Endothelial cell of umbilical vein (primary cell): ENCODE measurements around the gene MLIP. TPM values are rescaled to one million over a fixed set of nuclear protein-coding genes. Genes with fewer than 3 reads are reported as not detected.

Experiments used
- BruUV-seq: library from RNA; stranded (reverse); fragments of 400-500 nt; replicated peaks from 2 replicates; lab custom pipeline; 2021; lab: Mats Ljungman, UMichigan
- CTCF ChIA-PET: fragments of 300-600, 350-600 bp; sonication (Branson Sonifier 250); formaldehyde crosslinking; loops from one replicate; lab custom pipeline; 2021; ENCODE audit warnings: antibody characterized with exemption, inconsistent platforms; lab: Charles Lee
- POLR2A ChIA-PET: fragments of 300-600, 350-600 bp; sonication (Branson Sonifier 250); formaldehyde crosslinking; loops from one replicate; lab custom pipeline; 2021; ENCODE audit warnings: antibody characterized with exemption, inconsistent platforms; lab: Charles Lee
- DNase-seq: peaks from one replicate; pipeline ENCODE4 v3.0.0-alpha.2; 2011; ENCODE audit warnings: low read depth, low spot score
- FAIRE-seq: peaks from 2 replicates; lab custom pipeline; 2011; peaks lifted over from hg19 to GRCh38; lab: Jason Lieb, UNC
- H2AFZ ChIP-seq: 2 replicates; pipeline ENCODE4 v1.6.0; 2012; ENCODE audit warnings: low read depth, low read length, control low read depth, inconsistent platforms
- H3K27ac ChIP-seq: 2 replicates; pipeline ENCODE4 v1.5.1; 2011; ENCODE audit warnings: low read depth, mild to moderate bottlenecking, control low read depth, low read length, moderate library complexity; ENCODE audit not compliant: insufficient read depth
- H3K27me3 ChIP-seq, 2 experiments: 2 replicates each; pipeline versions ENCODE4 v1.6.0 to v1.6.1; 2011; ENCODE audit warnings: low read length in 2 of 2, mixed read lengths in 1 of 2; ENCODE audit not compliant: control insufficient read depth in 2 of 2, insufficient read depth in 2 of 2
- H3K36me3 ChIP-seq, 2 experiments: 2 replicates in 1 of 2; 3 replicates in 1 of 2; pipeline ENCODE4 v1.5.1; 2011; ENCODE audit warnings: low read length in 2 of 2, mild to moderate bottlenecking in 1 of 2, moderate library complexity in 1 of 2; ENCODE audit not compliant: control insufficient read depth in 2 of 2, insufficient read depth in 2 of 2; ENCODE audit errors: extremely low read depth in 1 of 2
- H3K4me1 ChIP-seq: 3 replicates; pipeline ENCODE4 v1.5.1; 2011; ENCODE audit warnings: mild to moderate bottlenecking, low read length; ENCODE audit not compliant: control insufficient read depth, insufficient read depth; ENCODE audit errors: extremely low read depth
- H3K4me2 ChIP-seq: 2 replicates; pipeline ENCODE4 v1.6.1; 2011; ENCODE audit warnings: low read length, control low read depth, mixed read lengths; ENCODE audit not compliant: insufficient read depth
- H3K4me3 ChIP-seq, 3 experiments: fragments of 200-600 bp in 1 of 3; sonication (generic), shearing (Covaris generic) in 1 of 3; replicated peaks in 1 of 3; 2 replicates each; pipeline ENCODE4 v1.5.1; 2011 to 2016; ENCODE audit warnings: control low read depth in 3 of 3, low read length in 3 of 3, mild to moderate bottlenecking in 2 of 3, inconsistent platforms in 1 of 3, low read depth in 1 of 3, moderate library complexity in 1 of 3; ENCODE audit not compliant: insufficient read depth in 1 of 3
- H3K79me2 ChIP-seq: 2 replicates; pipeline ENCODE4 v1.6.0; 2012; ENCODE audit warnings: low read length, inconsistent platforms; ENCODE audit not compliant: control insufficient read depth, insufficient read depth
- H3K9ac ChIP-seq: replicated peaks from 2 replicates; pipeline ENCODE3; 2011; ENCODE audit warnings: low read length, control low read depth; ENCODE audit not compliant: insufficient read depth; ENCODE audit errors: extremely low read depth
- H3K9me1 ChIP-seq: replicated peaks from 3 replicates; pipeline ENCODE4 v1.6.0; 2011; ENCODE audit warnings: mild to moderate bottlenecking, low read length; ENCODE audit not compliant: control insufficient read depth, insufficient read depth; ENCODE audit errors: extremely low read depth
- H3K9me3 ChIP-seq: replicated peaks from 2 replicates; pipeline ENCODE4 v1.5.1; 2012; ENCODE audit warnings: low read length, inconsistent platforms; ENCODE audit not compliant: control insufficient read depth, insufficient read depth
- H4K20me1 ChIP-seq: replicated peaks from 2 replicates; pipeline ENCODE3; 2011; ENCODE audit warnings: mild to moderate bottlenecking, low read length; ENCODE audit not compliant: control insufficient read depth, insufficient read depth; ENCODE audit errors: extremely low read depth
- FOS ChIP-seq: IDR thresholded peaks from 2 replicates; pipeline ENCODE4 v1.6.1; 2011; ENCODE audit warnings: mild to moderate bottlenecking, low read length, moderate library complexity, borderline replicate concordance; ENCODE audit not compliant: insufficient read depth
- GATA2 ChIP-seq: IDR thresholded peaks from 2 replicates; pipeline ENCODE4 v1.7.0; 2011; ENCODE audit warnings: low read depth, mild to moderate bottlenecking, moderate library complexity, mixed read lengths, low read length; ENCODE audit not compliant: insufficient read length, insufficient read depth
- MYC ChIP-seq: IDR thresholded peaks from one replicate; pipeline ENCODE4 v1.6.1; 2011; ENCODE audit warnings: mild to moderate bottlenecking, low read depth, low read length
- POLR2A ChIP-seq: IDR thresholded peaks from 2 replicates; pipeline ENCODE4 v1.6.1; 2012; ENCODE audit warnings: low read depth, mild to moderate bottlenecking, control low read depth, low read length
- POLR2AphosphoS5 ChIP-seq: IDR thresholded peaks from 2 replicates; pipeline ENCODE4 v1.6.1; 2012; ENCODE audit warnings: low read depth, mild to moderate bottlenecking, control low read depth, low read length, moderate library complexity; ENCODE audit not compliant: insufficient read depth
- dilution Hi-C: fragments of 300-500 bp; cut with MboI; formaldehyde crosslinking; loops from one replicate; pipeline ENCODE4 v1.15.0; 2019; ENCODE audit warnings: low sequenced_read_pairs; ENCODE audit not compliant: extremely low pct_ligation_motif_present
- intact Hi-C: fragments of 100-400 bp; cut with micrococcal nuclease; formaldehyde crosslinking; loops from one replicate; pipeline ENCODE4 v1.10.0; 2022
- polyA plus RNA-seq, 4 experiments: library from polyadenylated mRNA; depleted of rRNA in 3 of 4; stranded (reverse) in 3 of 4; unstranded in 1 of 4; fragments of >200 nt; gene quantifications; 2 replicates each; pipeline versions ENCODE4 v1.2.1 to v1.2.3, GENCODE V29; 2011 to 2012; ENCODE audit warnings: missing spikeins in 1 of 4
- total RNA-seq: library from RNA; stranded (reverse); gene quantifications from 2 replicates; pipeline ENCODE4 v1.2.3, GENCODE V29; 2021
- TF ChIP-seq, protein P1 (sequence below): IDR thresholded peaks from 2 replicates; pipeline ENCODE4 v1.6.1; 2011; ENCODE audit not compliant: insufficient read depth, insufficient read length
- TF ChIP-seq, protein P2 (sequence below), 2 donors: IDR thresholded peaks; 1 replicate in 1 of 2; 2 replicates in 1 of 2; pipeline ENCODE4 v1.5.1; 2011; ENCODE audit warnings: low read length in 2 of 2, mild to moderate bottlenecking in 2 of 2, moderate library complexity in 2 of 2, control low read depth in 1 of 2, inconsistent platforms in 1 of 2, low read depth in 1 of 2; ENCODE audit not compliant: insufficient read depth in 1 of 2; ENCODE audit errors: extremely low read depth in 1 of 2

MLIP gene
- total and polyA plus RNA-seq, 2 donors (not counting 3 experiments of a cell fraction or from before 2014, with no cell fraction given), result 4.1 to 11.6 TPM

DNA sequence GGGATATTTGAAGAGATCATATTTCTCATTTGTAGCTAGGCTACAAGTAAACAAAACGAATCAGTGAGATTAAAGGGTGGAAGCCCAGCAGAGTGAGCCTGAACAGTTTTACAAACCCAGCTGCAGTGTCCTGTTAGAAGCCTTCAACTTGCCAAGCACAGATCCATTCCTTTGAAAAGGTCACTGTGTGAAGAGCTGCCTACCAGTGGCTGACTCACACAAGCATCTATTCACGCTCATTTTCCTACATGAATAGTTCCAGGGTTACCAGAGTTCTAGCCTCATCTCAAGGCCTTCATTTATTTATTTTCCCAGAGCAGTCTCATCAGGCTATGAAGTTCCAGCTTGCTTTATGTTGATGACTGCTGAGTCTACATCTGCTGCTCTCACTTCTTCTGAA, 25.7 kb upstream of the MLIP start:
- Histone ChIP-seq H3K79me2 (no peaks in the 10 kb centered on the region), H2AFZ (no peak overlapping the region), H3K9me1 (no peaks in the 10 kb centered on the region), H3K27ac (no peak overlapping the region), H3K36me3 (no peaks in the 10 kb centered on the region), H3K4me1 (no peaks in the 10 kb centered on the region), H3K9ac (no peak overlapping the region), H3K4me3 (no peak overlapping the region), H4K20me1 (no peaks in the 10 kb centered on the region), H3K9me3 (no peaks in the 10 kb centered on the region), H3K27me3 (no peaks in the 10 kb centered on the region), H3K4me2 (no peak overlapping the region)
- POLR2A ChIA-PET, result no interaction called here
- intact Hi-C loops (no loop called here), dilution Hi-C loops (no loop called here)
- CTCF ChIA-PET, result no interaction called here
- DNase-seq, result no peak
- FAIRE-seq, result no peak
- BruUV-seq, result no TSS peak
- TF ChIP-seq FOS (no peak), POLR2A (no peak), POLR2AphosphoS5 (no peak), GATA2 (no peak)
- TF ChIP-seq, protein P1, sequence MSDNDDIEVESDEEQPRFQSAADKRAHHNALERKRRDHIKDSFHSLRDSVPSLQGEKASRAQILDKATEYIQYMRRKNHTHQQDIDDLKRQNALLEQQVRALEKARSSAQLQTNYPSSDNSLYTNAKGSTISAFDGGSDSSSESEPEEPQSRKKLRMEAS, result no peak
- TF ChIP-seq, protein P2, sequence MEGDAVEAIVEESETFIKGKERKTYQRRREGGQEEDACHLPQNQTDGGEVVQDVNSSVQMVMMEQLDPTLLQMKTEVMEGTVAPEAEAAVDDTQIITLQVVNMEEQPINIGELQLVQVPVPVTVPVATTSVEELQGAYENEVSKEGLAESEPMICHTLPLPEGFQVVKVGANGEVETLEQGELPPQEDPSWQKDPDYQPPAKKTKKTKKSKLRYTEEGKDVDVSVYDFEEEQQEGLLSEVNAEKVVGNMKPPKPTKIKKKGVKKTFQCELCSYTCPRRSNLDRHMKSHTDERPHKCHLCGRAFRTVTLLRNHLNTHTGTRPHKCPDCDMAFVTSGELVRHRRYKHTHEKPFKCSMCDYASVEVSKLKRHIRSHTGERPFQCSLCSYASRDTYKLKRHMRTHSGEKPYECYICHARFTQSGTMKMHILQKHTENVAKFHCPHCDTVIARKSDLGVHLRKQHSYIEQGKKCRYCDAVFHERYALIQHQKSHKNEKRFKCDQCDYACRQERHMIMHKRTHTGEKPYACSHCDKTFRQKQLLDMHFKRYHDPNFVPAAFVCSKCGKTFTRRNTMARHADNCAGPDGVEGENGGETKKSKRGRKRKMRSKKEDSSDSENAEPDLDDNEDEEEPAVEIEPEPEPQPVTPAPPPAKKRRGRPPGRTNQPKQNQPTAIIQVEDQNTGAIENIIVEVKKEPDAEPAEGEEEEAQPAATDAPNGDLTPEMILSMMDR (IDR thresholded peaks at IDR 0.05; ENCODE audit: extremely low read depth in 1 of 2, insufficient read depth in 1 of 2, low read depth in 1 of 2, low read length in 2 of 2), result no peak

DNA sequence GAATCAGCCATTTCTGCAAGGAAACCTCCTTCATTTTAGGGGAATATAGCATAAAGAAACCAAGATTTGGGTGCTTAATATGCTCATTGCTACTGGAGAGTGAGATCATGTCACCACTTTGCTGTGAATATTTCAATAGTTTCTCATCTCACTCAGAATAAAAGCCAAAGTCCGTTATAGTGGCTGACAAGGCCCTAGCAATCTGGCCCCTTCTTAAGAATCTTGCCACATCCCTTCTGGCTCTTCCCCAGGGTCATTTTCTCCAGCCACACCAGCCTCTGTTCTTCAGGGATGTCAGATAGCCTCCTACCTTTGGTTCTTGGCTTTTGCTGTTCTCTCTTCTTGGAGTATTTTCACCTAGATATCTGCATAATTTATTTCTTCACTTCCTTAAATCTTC, 24.8 kb upstream of the MLIP start:
- no peaks in the 10 kb centered on the region for H3K27me3 ChIP-seq
- TF ChIP-seq, protein P1, result no peak
- TF ChIP-seq MYC (no peak), POLR2AphosphoS5 (no peak)
- H3K27ac ChIP-seq, result no peak overlapping the region
- H3K36me3 ChIP-seq, result no peaks in the 10 kb centered on the region
- ChIA-PET POLR2A (no interaction called here), CTCF (no interaction called here)
- H3K4me2 ChIP-seq, result no peak overlapping the region
- H3K9me3 ChIP-seq, result no peaks in the 10 kb centered on the region
- H3K4me1 ChIP-seq, result no peaks in the 10 kb centered on the region
- H3K79me2 ChIP-seq, result no peaks in the 10 kb centered on the region
- intact Hi-C loops (no loop called here), dilution Hi-C loops (no loop called here)
- H3K9ac ChIP-seq, result no peak overlapping the region
- no TSS peak for BruUV-seq
- DNase-seq (no peak), FAIRE-seq (no peak)
- no peaks in the 10 kb centered on the region for H3K9me1 ChIP-seq
- no peaks in the 10 kb centered on the region for H4K20me1 ChIP-seq
- H3K4me3 ChIP-seq, result no peak overlapping the region
- H2AFZ ChIP-seq, result no peak overlapping the region
